WTC11 (cell line): Measurements from ENCODE around the gene KIF2A. TPM values are rescaled to one million over a fixed set of nuclear protein-coding genes. Genes with fewer than 3 reads are reported as not detected.

Experiments
- ATAC-seq: fragments of 200-7000 bp; cut with Tn5 transposase; 2 replicates; pipeline ENCODE4 v1.10.0; 2021; ENCODE audit warnings: mild to moderate bottlenecking, moderate library complexity
- CTCF ChIA-PET: fragments of 300-600 bp; sonication (Branson Sonifier 250); formaldehyde crosslinking; loops from one replicate; lab custom pipeline; 2021; ENCODE audit warnings: antibody characterized with exemption; lab: Charles Lee
- POLR2A ChIA-PET: fragments of 350-600 bp; sonication (Branson Sonifier 250); formaldehyde crosslinking; loops from one replicate; lab custom pipeline; 2021; ENCODE audit warnings: antibody characterized with exemption; lab: Charles Lee
- DNase-seq: peaks from one replicate; pipeline ENCODE4 v3.0.0; 2021; ENCODE audit warnings: low spot score
- H3K27ac Mint-ChIP-seq: 2 replicates; pipeline ENCODE4 v1.8.0; 2021; ENCODE audit warnings: mixed read lengths
- H3K27me3 Mint-ChIP-seq: 2 replicates; pipeline ENCODE4 v1.8.0; 2021; ENCODE audit warnings: low read depth, mild to moderate bottlenecking, moderate library complexity, mixed read lengths
- H3K36me3 Mint-ChIP-seq: 2 replicates; pipeline ENCODE4 v1.8.0; 2021; ENCODE audit warnings: mixed read lengths
- H3K4me1 Mint-ChIP-seq: 2 replicates; pipeline ENCODE4 v1.8.0; 2022; ENCODE audit warnings: mixed read lengths
- H3K4me3 Mint-ChIP-seq: 2 replicates; pipeline ENCODE4 v1.8.0; 2021; ENCODE audit warnings: mild to moderate bottlenecking, moderate library complexity, mixed read lengths
- H3K9me3 Mint-ChIP-seq: 2 replicates; pipeline ENCODE4 v1.8.0; 2021; ENCODE audit warnings: mixed read lengths
- ATF2 ChIP-seq: sonication (generic); formaldehyde crosslinking; IDR thresholded peaks from 2 replicates; pipeline ENCODE4 v1.8.1; 2022; ENCODE audit warnings: low read depth, missing genetic modification reagents, borderline replicate concordance
- ATF3 ChIP-seq: sonication (generic); formaldehyde crosslinking; conservative IDR thresholded peaks from 2 replicates; pipeline ENCODE4 v1.8.1; 2022; ENCODE audit warnings: mild to moderate bottlenecking, missing genetic modification reagents
- CBFB ChIP-seq: sonication (generic); formaldehyde crosslinking; IDR thresholded peaks from 2 replicates; pipeline ENCODE4 v1.8.1; 2022; ENCODE audit warnings: mild to moderate bottlenecking, low read depth, missing genetic modification reagents
- ELF4 ChIP-seq: sonication (generic); formaldehyde crosslinking; IDR thresholded peaks from 2 replicates; pipeline ENCODE4 v1.8.1; 2022; ENCODE audit warnings: low read depth, mild to moderate bottlenecking, moderate library complexity, missing genetic modification reagents
- EMX1 ChIP-seq: fragments of 250-450 bp; sonication (Bioruptor Pico); IDR thresholded peaks from 2 replicates; pipeline ENCODE4 v1.8.0; 2021; ENCODE audit warnings: mild to moderate bottlenecking
- ERG ChIP-seq: fragments of 250-450 bp; sonication (Bioruptor Pico); IDR thresholded peaks from 2 replicates; pipeline ENCODE4 v1.8.0; 2021; ENCODE audit warnings: mild to moderate bottlenecking
- FOXJ3 ChIP-seq: sonication (generic); formaldehyde crosslinking; IDR thresholded peaks from 2 replicates; pipeline ENCODE4 v1.9.0; 2021; ENCODE audit warnings: missing genetic modification reagents, mild to moderate bottlenecking, borderline replicate concordance
- FOXK1 ChIP-seq: sonication (generic); formaldehyde crosslinking; IDR thresholded peaks from 2 replicates; pipeline ENCODE4 v1.8.0; 2022; ENCODE audit warnings: mild to moderate bottlenecking, moderate library complexity, missing genetic modification reagents
- GRHL2 ChIP-seq: fragments of 250-450 bp; sonication (Bioruptor Pico); IDR thresholded peaks from 2 replicates; pipeline ENCODE4 v1.8.0; 2022; ENCODE audit warnings: mild to moderate bottlenecking, moderate library complexity; ENCODE audit not compliant: insufficient replicate concordance, severe bottlenecking
- MYBL2 ChIP-seq: sonication (generic); formaldehyde crosslinking; IDR thresholded peaks from 2 replicates; pipeline ENCODE4 v1.8.1; 2023; ENCODE audit warnings: mild to moderate bottlenecking, moderate library complexity, missing genetic modification reagents
- NR1H2 ChIP-seq: sonication (generic); formaldehyde crosslinking; IDR thresholded peaks from 2 replicates; pipeline ENCODE4 v1.9.0; 2021; ENCODE audit warnings: mild to moderate bottlenecking, moderate library complexity, missing genetic modification reagents
- PRDM15 ChIP-seq: sonication (generic); formaldehyde crosslinking; IDR thresholded peaks from 2 replicates; pipeline ENCODE4 v1.8.0; 2022; ENCODE audit warnings: missing genetic modification reagents
- SMAD3 ChIP-seq: sonication (generic); formaldehyde crosslinking; IDR thresholded peaks from 2 replicates; pipeline ENCODE4 v1.8.0; 2022; ENCODE audit warnings: missing genetic modification reagents, mild to moderate bottlenecking, borderline replicate concordance
- ZBTB21 ChIP-seq: sonication (generic); formaldehyde crosslinking; IDR thresholded peaks from 2 replicates; pipeline ENCODE4 v1.8.1; 2023; ENCODE audit warnings: mild to moderate bottlenecking, missing genetic modification reagents, borderline replicate concordance
- ZNF121 ChIP-seq: sonication (generic); formaldehyde crosslinking; IDR thresholded peaks from 2 replicates; pipeline ENCODE4 v1.8.0; 2023; ENCODE audit warnings: missing genetic modification reagents
- ZNF232 ChIP-seq: sonication (generic); formaldehyde crosslinking; IDR thresholded peaks from 2 replicates; pipeline ENCODE4 v1.8.0; 2022; ENCODE audit warnings: mild to moderate bottlenecking, missing genetic modification reagents
- ZNF671 ChIP-seq: fragments of 250-450 bp; sonication (Bioruptor Pico); IDR thresholded peaks from 2 replicates; pipeline ENCODE4 v1.8.0; 2021; ENCODE audit warnings: mild to moderate bottlenecking
- ZSCAN18 ChIP-seq: fragments of 250-450 bp; sonication (Bioruptor Pico); IDR thresholded peaks from 2 replicates; pipeline ENCODE4 v2.1.2; 2022; ENCODE audit warnings: mild to moderate bottlenecking, moderate library complexity
- total RNA-seq: library from RNA; stranded (reverse); gene quantifications from 3 replicates; pipeline ENCODE4 v1.2.3, GENCODE V29; 2021

KIF2A gene
- total RNA-seq, 1 experiment from 2014 or later = 77.8 TPM

GRCh38 chr5:62369039-62369438, 63.0 kb downstream of the KIF2A start (continued):
- no peak for TF ChIP-seq ZSCAN18
- no peak for TF ChIP-seq ZNF671
- TF ChIP-seq CBFB (CRISPR knock-in tag) = no peak
- TF ChIP-seq PRDM15 = no peak
- TF ChIP-seq NR1H2 = no peak
- TF ChIP-seq SMAD3 (CRISPR knock-in tag) = no peak

GRCh38 chr5:62371409-62371808, 65.4 kb downstream of the KIF2A start:
- TF ChIP-seq GRHL2 (CRISPR knock-in tag) = no peak
- no peak for TF ChIP-seq ZNF232 (CRISPR knock-in tag)
- no peak for TF ChIP-seq ATF2 (CRISPR knock-in tag)
- TF ChIP-seq EMX1 (CRISPR knock-in tag) = no peak
- no peak for TF ChIP-seq ERG (CRISPR knock-in tag)
- no peak for TF ChIP-seq ZNF671
- no peak for TF ChIP-seq MYBL2 (CRISPR knock-in tag)
- TF ChIP-seq FOXJ3 = no peak
- no peak for TF ChIP-seq ZNF121 (CRISPR knock-in tag)
- TF ChIP-seq ATF3 (CRISPR knock-in tag) = no peak
- TF ChIP-seq ZBTB21 (CRISPR knock-in tag) = no peak
- no peaks in the 10 kb centered on the region for H3K4me1 Mint-ChIP-seq
- ChIA-PET CTCF (no interaction called here), POLR2A (no interaction called here)
- no peaks in the 10 kb centered on the region for H3K27me3 Mint-ChIP-seq
- no peaks in the 10 kb centered on the region for H3K9me3 Mint-ChIP-seq
- H3K27ac Mint-ChIP-seq = no peak overlapping the region
- DNase-seq (no peak), ATAC-seq (no peak)
- peaks cover 41% of the 10 kb centered on the region for H3K36me3 Mint-ChIP-seq
- no peak overlapping the region for H3K4me3 Mint-ChIP-seq

GRCh38 chr5:62372600-62372999, 66.6 kb downstream of the KIF2A start:
- H3K36me3 Mint-ChIP-seq = peaks cover 43% of the 10 kb centered on the region

More at GRCh38 chr5:62372600-62372999, 66.6 kb downstream of the KIF2A start:
- no peak for TF ChIP-seq FOXK1 (CRISPR knock-in tag)
- no peak for TF ChIP-seq SMAD3 (CRISPR knock-in tag)
- TF ChIP-seq ELF4 (CRISPR knock-in tag) = no peak
- no peak for TF ChIP-seq ERG (CRISPR knock-in tag)
- TF ChIP-seq, all 79 proteins: peak for 0
- Mint-ChIP-seq H3K9me3 (no peaks in the 10 kb centered on the region), H3K4me1 (no peaks in the 10 kb centered on the region), H3K4me3 (no peak overlapping the region), H3K27me3 (no peaks in the 10 kb centered on the region), H3K27ac (no peak overlapping the region)
- POLR2A ChIA-PET = no interaction called here
- DNase-seq = no peak
- no peak for ATAC-seq
- CTCF ChIA-PET = no interaction called here
